GM18511 (cell line): ENCODE data around the gene COMTD1.
"Not testable (repeated sequence)": the region's sequence is repeated elsewhere in the genome, so short reads cannot be mapped to it uniquely, and the experiment has no call there.

Experiments used
- ATAC-seq: cut with Tn5 transposase; IDR thresholded peaks from one replicate; pipeline ENCODE4 v1.9.1; 2021; ENCODE audit warnings: mild to moderate bottlenecking, moderate library complexity; ENCODE audit not compliant: unreplicated experiment

Gene COMTD1

GRCh38 chr10:75226095-75226494, 9.7 kb downstream of the COMTD1 start:
- no peak for ATAC-seq

- ATAC-seq: no peak
Observed at GRCh38 chr10:75223507-75223906, 12.2 kb downstream of the COMTD1 start.

DNA sequence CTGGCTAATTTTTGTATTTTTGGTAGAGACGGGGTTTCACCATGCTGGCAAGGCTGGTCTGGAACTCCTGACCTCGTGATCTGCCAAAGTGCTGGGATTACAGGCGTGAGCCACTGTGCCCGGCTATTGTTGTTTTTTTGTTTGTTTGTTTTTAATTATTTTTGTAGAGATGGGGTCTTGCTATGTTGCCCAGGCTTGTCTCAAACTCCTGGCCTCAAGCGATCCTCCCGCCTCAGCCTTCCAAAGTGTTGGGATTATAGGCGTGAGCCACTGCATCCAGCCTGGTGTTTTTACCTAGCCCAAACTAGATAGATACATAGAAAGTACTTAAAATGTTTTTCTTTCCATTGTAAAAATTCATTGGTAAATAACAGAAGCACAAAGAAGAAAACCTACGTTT, 14.3 kb downstream of the COMTD1 start:
- not testable (repeated sequence) for ATAC-seq

GRCh38 chr10:75220274-75220673, 15.5 kb downstream of the COMTD1 start:
- no peak for ATAC-seq

DNA sequence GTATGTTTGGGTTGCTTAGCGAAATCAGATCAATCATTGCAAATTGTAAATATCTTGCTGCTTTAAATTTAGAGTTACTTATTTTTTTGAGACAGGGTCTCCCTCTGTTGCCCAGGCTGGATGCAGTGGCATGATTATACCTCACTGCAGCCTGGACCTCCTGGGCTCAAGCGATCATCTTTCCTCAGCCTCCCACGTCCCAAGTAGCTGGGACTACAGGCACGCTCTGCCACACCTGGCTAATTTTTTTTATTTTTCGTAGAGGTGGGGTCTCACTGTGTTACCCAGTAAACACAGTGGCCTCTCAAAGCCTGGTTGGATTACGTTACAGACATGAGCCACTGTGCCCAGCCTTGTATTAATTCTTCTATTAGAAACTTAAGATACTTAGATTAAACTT, 23.4 kb downstream of the COMTD1 start:
- no peak for ATAC-seq

DNA sequence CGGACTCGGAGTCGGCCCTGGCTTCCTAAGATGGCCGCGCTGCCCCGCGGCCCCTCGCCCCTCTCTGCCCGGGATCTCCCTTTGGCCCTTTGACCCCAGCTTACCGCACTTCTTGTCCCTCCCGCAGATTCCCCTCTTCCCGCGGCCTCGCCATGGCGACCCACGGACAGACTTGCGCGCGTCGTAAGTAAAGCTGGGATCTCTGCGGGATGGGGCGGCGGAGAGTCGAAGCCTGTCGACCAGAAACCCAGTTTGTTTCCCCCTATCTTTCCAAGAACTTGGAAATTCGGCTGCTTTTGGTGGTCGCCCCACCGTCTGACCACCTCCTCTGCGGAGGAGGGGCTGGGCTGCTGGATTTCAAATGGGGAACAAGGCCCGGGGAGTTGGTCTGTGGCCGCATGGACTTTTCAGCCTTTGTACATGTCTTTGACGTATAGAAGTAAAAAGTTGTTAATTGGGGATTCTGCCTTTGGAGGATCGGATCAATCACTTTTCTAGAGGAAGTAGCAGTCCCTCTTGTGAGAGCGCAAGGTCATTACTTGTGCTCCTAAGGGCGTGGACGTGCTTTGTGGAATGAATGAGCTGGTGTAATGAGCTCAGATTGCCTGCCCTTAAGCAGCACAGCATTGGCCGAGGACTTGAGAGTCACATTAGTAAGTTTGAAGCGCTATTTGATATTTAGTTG, 24.6 kb downstream of the COMTD1 start:
- ATAC-seq: no peak

GRCh38 chr10:75210282-75211006, 25.3 kb downstream of the COMTD1 start, which contains the start of gene VDAC2:
Gene VDAC2 (plus strand): TSS chr10:75210796. CDS start chr10:75211159, 363 bp downstream.
- peak; percentile 85 for ATAC-seq

GRCh38 chr10:75209921-75210281, 25.9 kb downstream of the COMTD1 start:
- peak; percentile 73 for ATAC-seq

GRCh38 chr10:75209086-75209920, 26.5 kb downstream of the COMTD1 start:
- peak; percentile 2 for ATAC-seq

DNA sequence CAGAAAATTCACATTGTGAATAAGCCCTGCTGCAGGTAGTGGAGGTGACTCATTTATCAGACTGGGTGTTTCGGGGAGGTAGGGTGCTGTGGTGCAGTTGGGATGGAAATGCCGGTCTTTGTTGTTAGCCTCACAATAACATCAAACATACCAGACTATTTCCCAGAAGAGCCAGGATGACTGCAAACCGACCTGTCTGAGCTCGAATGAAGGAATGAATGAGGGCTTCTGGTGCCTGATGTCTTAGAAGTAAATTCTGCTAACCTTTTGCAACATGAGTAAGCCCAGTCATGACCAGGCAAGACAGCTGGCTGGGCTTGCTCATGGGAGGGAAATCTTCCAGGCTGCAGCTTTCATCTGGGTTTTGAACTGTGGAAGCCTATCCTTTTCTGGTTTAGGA, 27.6 kb downstream of the COMTD1 start:
- ATAC-seq: no peak

- no peak for ATAC-seq
Observed at GRCh38 chr10:75207857-75208144, 28.0 kb downstream of the COMTD1 start.

GRCh38 chr10:75207079-75207856, 28.5 kb downstream of the COMTD1 start:
- ATAC-seq: no peak

DNA sequence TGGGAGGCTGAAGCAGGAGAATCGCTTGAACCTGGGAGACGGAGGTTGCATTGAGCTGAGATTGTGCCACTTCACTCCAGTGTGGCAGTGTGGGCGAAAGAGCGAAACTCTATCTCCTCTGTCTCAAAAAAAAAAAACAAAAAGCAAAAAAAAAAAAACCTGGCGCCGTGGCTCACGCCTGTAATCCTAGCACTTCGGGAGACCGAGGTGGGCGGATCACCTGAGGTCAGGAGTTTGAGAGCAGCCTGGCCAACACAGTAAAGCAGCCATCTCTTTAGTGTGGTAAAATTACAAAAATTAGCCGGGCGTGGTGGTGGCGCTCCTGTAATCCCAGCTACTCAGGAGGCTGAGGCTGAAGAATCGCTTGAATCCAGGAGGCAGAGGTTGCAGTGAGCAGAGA, 29.1 kb downstream of the COMTD1 start:
- ATAC-seq: not testable (repeated sequence)

DNA sequence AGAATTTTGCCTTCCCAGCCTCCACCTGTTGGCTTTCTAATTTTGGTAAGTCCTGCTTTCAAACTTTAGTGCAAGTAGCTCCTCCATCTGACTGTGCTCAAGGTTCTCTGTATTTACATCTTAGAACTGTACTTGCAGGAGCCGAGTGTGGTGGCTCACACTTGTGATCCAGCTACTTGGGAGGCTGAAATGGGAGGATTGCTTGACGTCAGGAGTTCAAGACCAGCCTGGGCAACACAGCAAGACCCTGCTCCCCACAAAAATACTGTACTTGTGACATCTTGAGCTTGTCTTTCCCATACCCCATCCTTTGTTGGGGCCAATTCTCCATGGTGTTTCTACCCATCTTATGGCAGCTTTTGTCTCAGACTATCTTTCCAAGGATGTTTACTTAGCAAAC, 29.8 kb downstream of the COMTD1 start:
- no peak for ATAC-seq

GRCh38 chr10:75203724-75204123, 32.0 kb downstream of the COMTD1 start:
- ATAC-seq: no peak

GRCh38 chr10:75203046-75203620, 32.6 kb downstream of the COMTD1 start:
- ATAC-seq: not testable (repeated sequence)

GRCh38 chr10:75202321-75203045, 33.3 kb downstream of the COMTD1 start:
- no peak for ATAC-seq

GRCh38 chr10:75201793-75202307, 33.9 kb downstream of the COMTD1 start:
- ATAC-seq: no peak

GRCh38 chr10:75199949-75200348, 35.8 kb downstream of the COMTD1 start:
- ATAC-seq: not testable (repeated sequence)

DNA sequence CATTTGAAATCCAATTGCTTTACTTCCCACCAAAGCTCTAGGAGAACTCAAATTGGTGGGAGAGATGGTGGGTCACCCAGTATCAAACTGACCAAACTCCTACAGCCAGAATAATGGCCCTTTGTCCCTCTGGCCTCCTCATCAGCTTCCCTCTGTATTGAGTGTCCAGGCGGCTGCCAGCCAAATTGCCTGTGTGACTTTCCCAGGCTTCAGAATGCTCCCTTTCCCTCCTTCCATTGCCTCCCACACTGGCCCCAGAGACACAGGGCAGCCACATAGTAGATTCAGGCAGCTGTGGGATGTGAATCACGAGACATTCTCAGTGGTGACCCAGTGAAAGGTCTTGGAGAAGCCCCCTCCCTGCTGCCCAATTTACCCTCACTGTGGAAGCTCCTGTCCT, 37.9 kb downstream of the COMTD1 start:
- no peak for ATAC-seq
